ENCODE results near the gene ZNF343. TPM values are rescaled to one million over a fixed set of nuclear protein-coding genes. Genes with fewer than 3 reads are reported as not detected.

Gene ZNF343
- total and polyA plus RNA-seq, 2 donors (not counting 3 experiments of a cell fraction or from before 2014, with no cell fraction given): 4.7 to 7.9 TPM

DNA sequence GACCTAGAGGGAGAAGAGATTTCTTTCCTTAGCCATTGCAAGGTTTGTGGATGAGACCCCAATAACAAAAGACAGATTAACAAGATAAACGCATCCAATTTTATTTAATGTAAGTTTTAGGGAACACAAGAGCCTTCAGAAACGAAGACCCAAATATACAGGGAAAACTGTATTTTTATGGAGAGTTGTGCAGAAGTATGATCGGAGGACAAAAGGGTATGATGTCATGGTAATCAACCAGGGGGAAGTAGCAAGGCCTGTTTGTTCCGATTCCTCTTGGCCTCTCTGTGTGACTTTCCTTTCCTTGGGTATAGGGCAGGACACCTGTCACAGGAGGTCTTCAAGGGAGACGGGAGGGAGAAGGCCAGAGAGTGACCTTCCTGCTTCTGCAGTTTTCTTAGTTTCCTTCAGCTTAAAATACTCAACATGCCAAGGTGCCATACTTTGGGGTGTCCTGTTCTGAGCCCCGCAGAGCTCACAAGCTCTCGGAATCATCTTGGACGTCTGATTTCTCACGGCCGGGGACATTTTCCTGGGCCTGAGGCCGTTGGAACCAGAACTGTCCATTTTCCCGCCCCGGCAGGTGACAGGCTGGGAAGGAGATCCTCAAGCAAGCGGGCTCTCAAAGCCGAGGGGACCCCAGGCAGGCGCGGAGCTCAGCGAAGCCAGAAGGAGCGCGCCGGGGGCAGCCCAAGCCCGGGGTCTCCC lies 49.3 kb upstream of the ZNF343 start:
- no peaks in the 10 kb centered on the region for H3K9me1 ChIP-seq (replicated peaks; ENCODE audit: control insufficient read depth, extremely low read depth, insufficient read depth, low read length)
- ChIA-PET POLR2A (no interaction called here), CTCF (interaction anchor here (1.0 kb wide), 1 partner anchor 9 kb away, joined by 4 read pairs; no protein-coding TSS in a partner anchor)
- no peaks in the 10 kb centered on the region for H3K36me3 ChIP-seq (ENCODE audit: control insufficient read depth in 2 of 2, extremely low read depth in 1 of 2, insufficient read depth in 2 of 2, low read length in 2 of 2)
- no peak overlapping the region for H2AFZ ChIP-seq (ENCODE audit: low read depth, low read length)
- no peaks in the 10 kb centered on the region for H3K79me2 ChIP-seq (ENCODE audit: control insufficient read depth, insufficient read depth, low read length)
- H3K9ac ChIP-seq (replicated peaks; ENCODE audit: extremely low read depth, insufficient read depth, low read length): no peak overlapping the region
- no peak overlapping the region for H3K4me3 ChIP-seq (replicated peaks in 1 of 3; ENCODE audit: insufficient read depth in 1 of 3, low read depth in 1 of 3, low read length in 3 of 3)
- H4K20me1 ChIP-seq (replicated peaks; ENCODE audit: control insufficient read depth, extremely low read depth, insufficient read depth, low read length): no peaks in the 10 kb centered on the region
- H3K4me2 ChIP-seq (ENCODE audit: insufficient read depth, low read length): no peak overlapping the region
- H3K27me3 ChIP-seq (ENCODE audit: control insufficient read depth in 2 of 2, insufficient read depth in 2 of 2, low read length in 2 of 2): peaks cover 30 to 42% of the 10 kb centered on the region in 2 experiments
- intact Hi-C loops (cut with micrococcal nuclease) (no loop called here), dilution Hi-C loops (cut with MboI; ENCODE audit: extremely low pct_ligation_motif_present, low sequenced_read_pairs) (no loop called here)
- FAIRE-seq: no peak
- TF ChIP-seq POLR2A (IDR thresholded peaks at IDR 0.05; ENCODE audit: low read depth, low read length): no peak
- TF ChIP-seq MYC (IDR thresholded peaks at IDR 0.05; ENCODE audit: low read depth, low read length): no peak
- no peak for TF ChIP-seq JUN (IDR thresholded peaks at IDR 0.05; ENCODE audit: borderline replicate concordance, insufficient read depth, insufficient read length, low read depth)
- no peak for TF ChIP-seq POLR2AphosphoS5 (IDR thresholded peaks at IDR 0.05; ENCODE audit: insufficient read depth, low read depth, low read length)
- no peak for TF ChIP-seq GATA2 (IDR thresholded peaks at IDR 0.05; ENCODE audit: insufficient read depth, insufficient read length, low read depth, low read length)
- TF ChIP-seq, protein P1, sequence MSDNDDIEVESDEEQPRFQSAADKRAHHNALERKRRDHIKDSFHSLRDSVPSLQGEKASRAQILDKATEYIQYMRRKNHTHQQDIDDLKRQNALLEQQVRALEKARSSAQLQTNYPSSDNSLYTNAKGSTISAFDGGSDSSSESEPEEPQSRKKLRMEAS (IDR thresholded peaks at IDR 0.05; ENCODE audit: insufficient read depth, insufficient read length): no peak
- TF ChIP-seq EZH2 (IDR thresholded peaks at IDR 0.05; ENCODE audit: borderline replicate concordance, low read depth, low read length, severe bottlenecking): no peak
- no peak for TF ChIP-seq FOS (IDR thresholded peaks at IDR 0.05; ENCODE audit: borderline replicate concordance, insufficient read depth, low read length)
- TF ChIP-seq, protein P2, sequence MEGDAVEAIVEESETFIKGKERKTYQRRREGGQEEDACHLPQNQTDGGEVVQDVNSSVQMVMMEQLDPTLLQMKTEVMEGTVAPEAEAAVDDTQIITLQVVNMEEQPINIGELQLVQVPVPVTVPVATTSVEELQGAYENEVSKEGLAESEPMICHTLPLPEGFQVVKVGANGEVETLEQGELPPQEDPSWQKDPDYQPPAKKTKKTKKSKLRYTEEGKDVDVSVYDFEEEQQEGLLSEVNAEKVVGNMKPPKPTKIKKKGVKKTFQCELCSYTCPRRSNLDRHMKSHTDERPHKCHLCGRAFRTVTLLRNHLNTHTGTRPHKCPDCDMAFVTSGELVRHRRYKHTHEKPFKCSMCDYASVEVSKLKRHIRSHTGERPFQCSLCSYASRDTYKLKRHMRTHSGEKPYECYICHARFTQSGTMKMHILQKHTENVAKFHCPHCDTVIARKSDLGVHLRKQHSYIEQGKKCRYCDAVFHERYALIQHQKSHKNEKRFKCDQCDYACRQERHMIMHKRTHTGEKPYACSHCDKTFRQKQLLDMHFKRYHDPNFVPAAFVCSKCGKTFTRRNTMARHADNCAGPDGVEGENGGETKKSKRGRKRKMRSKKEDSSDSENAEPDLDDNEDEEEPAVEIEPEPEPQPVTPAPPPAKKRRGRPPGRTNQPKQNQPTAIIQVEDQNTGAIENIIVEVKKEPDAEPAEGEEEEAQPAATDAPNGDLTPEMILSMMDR (IDR thresholded peaks at IDR 0.05; ENCODE audit: extremely low read depth in 1 of 2, insufficient read depth in 1 of 2, low read depth in 1 of 2, low read length in 2 of 2): no peak
- no peak overlapping the region for H3K27ac ChIP-seq (ENCODE audit: insufficient read depth, low read depth, low read length)
- H3K9me3 ChIP-seq (replicated peaks; ENCODE audit: control insufficient read depth, insufficient read depth, low read length): no peaks in the 10 kb centered on the region
- DNase-seq (ENCODE audit: low read depth, low spot score): no peak
- H3K4me1 ChIP-seq (ENCODE audit: control insufficient read depth, extremely low read depth, insufficient read depth, low read length): peaks cover 3% of the 10 kb centered on the region
- no TSS peak for BruUV-seq (replicated peaks)
